H1 (cell line): ENCODE measurements around the gene NDUFA7. TPM values are rescaled to one million over a fixed set of nuclear protein-coding genes. Genes with fewer than 3 reads are reported as not detected.

Source experiments
- BCL11A ChIP-seq, 2 experiments: IDR thresholded peaks; one replicate each; pipeline ENCODE4 v1.6.1; 2011; ENCODE audit warnings: low read depth in 2 of 2, low read length in 2 of 2, mild to moderate bottlenecking in 2 of 2
- JUND ChIP-seq: IDR thresholded peaks from 2 replicates; pipeline ENCODE4 v1.6.1; 2011; ENCODE audit warnings: mild to moderate bottlenecking, improper control_type of control experiment, low read length
- KDM5A ChIP-seq: fragments of 200-600 bp; IDR thresholded peaks from 2 replicates; pipeline ENCODE4 v1.7.1; 2012; ENCODE audit warnings: mild to moderate bottlenecking, low read length, inconsistent platforms, mixed read lengths
- PHF8 ChIP-seq: fragments of 200-600 bp; sonication (generic); conservative IDR thresholded peaks from 2 replicates; pipeline ENCODE4 v1.7.1; 2012; ENCODE audit warnings: low read depth, mild to moderate bottlenecking, inconsistent platforms, low read length, moderate library complexity
- POU5F1 ChIP-seq: IDR thresholded peaks from 2 replicates; pipeline ENCODE4 v1.6.1; 2011; ENCODE audit warnings: low read depth, mild to moderate bottlenecking, low read length, moderate library complexity
- polyA plus RNA-seq, 7 experiments: library from polyadenylated mRNA; depleted of rRNA in 3 of 7; stranded (reverse) in 5 of 7; unstranded in 2 of 7; fragments of >200 nt in 5 of 7; fragments of 200-250 nt in 2 of 7; gene quantifications; 1 replicate in 5 of 7; 2 replicates in 1 of 7; 4 replicates in 1 of 7; pipeline versions ENCODE4 v1.2.1 to v1.2.3, GENCODE V29; 2011 to 2013; ENCODE audit warnings: missing spikeins in 2 of 7, mixed read lengths in 2 of 7
- total RNA-seq: library from RNA; stranded (reverse); fragmentation: NEBNext Ultra II Directional; extraction: Animal tissue kit (Norgen Biotek cat#: 25700); gene quantifications from 2 replicates; pipeline ENCODE4 v1.2.1, GENCODE V29; 2021

Gene NDUFA7
- total and polyA plus RNA-seq, 2 of the 8 experiments (the other 6 are each of a cell fraction or from before 2014, with no cell fraction given): 54.4 to 286 TPM

DNA sequence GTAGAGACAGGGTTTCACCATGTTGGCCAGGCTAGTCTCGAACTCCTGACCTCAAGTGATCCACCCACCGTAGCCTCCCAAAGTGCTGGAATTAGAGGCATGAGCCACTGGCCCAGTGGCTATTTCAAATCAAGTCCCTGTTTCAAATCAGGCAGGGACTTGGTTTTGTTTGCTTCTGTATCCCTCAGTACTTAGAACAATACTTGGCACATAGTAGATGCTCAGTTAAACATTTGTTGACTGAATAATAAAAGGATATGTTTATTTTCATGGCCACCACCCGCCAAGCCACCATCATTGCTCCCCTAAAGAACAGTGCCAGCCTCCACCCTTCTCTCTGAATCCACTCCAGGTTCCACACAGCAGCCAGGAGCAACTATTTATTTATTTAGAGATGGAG, 4.3 kb upstream of the NDUFA7 start (continued):
- TF ChIP-seq POU5F1 (no peak), BCL11A (IDR thresholded peaks at IDR 0.05; ENCODE audit: low read depth in 2 of 2, low read length in 2 of 2) (no peak), JUND (no peak), KDM5A (no peak), PHF8 (no peak)
